PFSK-1 (cell line): Measurements from ENCODE around the gene ATP2B2.

Experiments used
- POLR2AphosphoS5 ChIP-seq: IDR thresholded peaks from 2 replicates; pipeline ENCODE4 v1.6.1; 2012; ENCODE audit warnings: low read depth, mild to moderate bottlenecking, control low read depth, low read length, moderate library complexity
- REST ChIP-seq, 2 experiments: IDR thresholded peaks; 2 replicates each; pipeline versions ENCODE4 v1.6.1 to v1.8.0; 2011 to 2012; ENCODE audit warnings: low read depth in 2 of 2, low read length in 2 of 2, control low read depth in 1 of 2, inconsistent platforms in 1 of 2, mild to moderate bottlenecking in 1 of 2, moderate library complexity in 1 of 2; ENCODE audit not compliant: insufficient read depth in 1 of 2
- SIN3A ChIP-seq: IDR thresholded peaks from 2 replicates; pipeline ENCODE4 v1.6.1; 2012; ENCODE audit warnings: mild to moderate bottlenecking, low read length, moderate library complexity, borderline replicate concordance; ENCODE audit not compliant: insufficient read depth
- TAF1 ChIP-seq: IDR thresholded peaks from 2 replicates; pipeline ENCODE4 v1.6.1; 2012; ENCODE audit warnings: low read length, control low read depth, borderline replicate concordance; ENCODE audit not compliant: insufficient read depth

GRCh38 chr3:10287936-10288574 is 217.3 kb downstream of the ATP2B2 start:
- no peak for TF ChIP-seq REST (IDR thresholded peaks at IDR 0.05; ENCODE audit: insufficient read depth in 1 of 2, low read depth in 2 of 2, low read length in 2 of 2)
- TF ChIP-seq POLR2AphosphoS5: no peak
- TF ChIP-seq TAF1: no peak
- TF ChIP-seq SIN3A: no peak
